ENCODE data around the gene GOLM1.

DNA sequence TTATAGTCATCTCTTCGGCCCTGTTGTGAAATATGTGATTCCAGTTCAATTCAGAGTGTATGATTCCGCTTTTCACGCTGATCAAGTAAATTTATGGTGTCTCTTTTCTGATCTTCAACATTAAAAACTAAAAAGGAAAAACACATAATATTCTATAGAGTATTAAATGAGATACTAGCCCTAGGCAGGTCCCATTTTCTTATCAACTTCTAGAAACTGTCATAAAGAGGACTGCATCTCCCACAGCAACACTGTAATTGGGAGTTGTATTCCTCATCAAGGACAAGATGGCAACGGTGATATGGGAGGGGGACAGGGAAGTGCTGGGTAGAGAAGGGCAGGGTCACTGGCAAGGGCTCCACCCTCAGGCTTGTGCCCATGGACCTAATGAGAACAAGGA is 71.6 kb downstream of the GOLM1 start:
- TF ChIP-seq, protein P1, sequence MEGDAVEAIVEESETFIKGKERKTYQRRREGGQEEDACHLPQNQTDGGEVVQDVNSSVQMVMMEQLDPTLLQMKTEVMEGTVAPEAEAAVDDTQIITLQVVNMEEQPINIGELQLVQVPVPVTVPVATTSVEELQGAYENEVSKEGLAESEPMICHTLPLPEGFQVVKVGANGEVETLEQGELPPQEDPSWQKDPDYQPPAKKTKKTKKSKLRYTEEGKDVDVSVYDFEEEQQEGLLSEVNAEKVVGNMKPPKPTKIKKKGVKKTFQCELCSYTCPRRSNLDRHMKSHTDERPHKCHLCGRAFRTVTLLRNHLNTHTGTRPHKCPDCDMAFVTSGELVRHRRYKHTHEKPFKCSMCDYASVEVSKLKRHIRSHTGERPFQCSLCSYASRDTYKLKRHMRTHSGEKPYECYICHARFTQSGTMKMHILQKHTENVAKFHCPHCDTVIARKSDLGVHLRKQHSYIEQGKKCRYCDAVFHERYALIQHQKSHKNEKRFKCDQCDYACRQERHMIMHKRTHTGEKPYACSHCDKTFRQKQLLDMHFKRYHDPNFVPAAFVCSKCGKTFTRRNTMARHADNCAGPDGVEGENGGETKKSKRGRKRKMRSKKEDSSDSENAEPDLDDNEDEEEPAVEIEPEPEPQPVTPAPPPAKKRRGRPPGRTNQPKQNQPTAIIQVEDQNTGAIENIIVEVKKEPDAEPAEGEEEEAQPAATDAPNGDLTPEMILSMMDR (IDR thresholded peaks at IDR 0.05): no peak
- no peak for TF ChIP-seq POLR2A (IDR thresholded peaks at IDR 0.05)
- no peak for TF ChIP-seq POLR2AphosphoS5 (IDR thresholded peaks at IDR 0.05)
